ENCODE measurements around the gene CACNA1D.

Gene CACNA1D

GRCh38 chr3:53624061-53624857 is 129.8 kb downstream of the CACNA1D start:
- no peak for DNase-seq (ENCODE audit: extremely low read depth, low read depth)
- no peak for TF ChIP-seq CTCF (IDR thresholded peaks at IDR 0.05; ENCODE audit: low read depth, low read length, missing control alignments)

DNA sequence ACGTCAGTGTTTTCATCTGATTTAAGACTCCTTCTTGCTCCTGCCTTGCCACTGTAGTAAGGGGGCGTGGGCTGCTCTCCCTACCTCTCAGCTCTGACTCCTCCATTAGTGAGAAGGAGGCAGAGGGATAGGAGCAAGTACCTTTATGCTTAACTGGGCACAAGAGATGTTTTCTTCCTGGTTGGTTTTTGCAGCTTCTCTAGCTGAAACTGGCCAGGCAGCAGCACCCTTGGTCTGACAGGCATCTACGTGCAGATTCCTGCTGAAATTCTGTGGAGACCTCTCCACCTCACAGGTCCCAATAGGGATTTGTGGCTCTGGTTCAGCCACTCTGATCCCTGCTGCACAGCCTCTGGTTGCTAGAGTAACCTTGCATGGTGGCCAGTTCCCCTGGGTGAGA is 132.5 kb downstream of the CACNA1D start:
- TF ChIP-seq CTCF (IDR thresholded peaks at IDR 0.05; ENCODE audit: low read depth, low read length, missing control alignments): no peak
- DNase-seq (ENCODE audit: extremely low read depth, low read depth): no peak
- no peak overlapping the region for H3K4me3 ChIP-seq (replicated peaks; ENCODE audit: low read depth, low read length)

More at GRCh38 chr3:53624061-53624857, 129.8 kb downstream of the CACNA1D start:
- no peak overlapping the region for H3K4me3 ChIP-seq (replicated peaks; ENCODE audit: low read depth, low read length)

DNA sequence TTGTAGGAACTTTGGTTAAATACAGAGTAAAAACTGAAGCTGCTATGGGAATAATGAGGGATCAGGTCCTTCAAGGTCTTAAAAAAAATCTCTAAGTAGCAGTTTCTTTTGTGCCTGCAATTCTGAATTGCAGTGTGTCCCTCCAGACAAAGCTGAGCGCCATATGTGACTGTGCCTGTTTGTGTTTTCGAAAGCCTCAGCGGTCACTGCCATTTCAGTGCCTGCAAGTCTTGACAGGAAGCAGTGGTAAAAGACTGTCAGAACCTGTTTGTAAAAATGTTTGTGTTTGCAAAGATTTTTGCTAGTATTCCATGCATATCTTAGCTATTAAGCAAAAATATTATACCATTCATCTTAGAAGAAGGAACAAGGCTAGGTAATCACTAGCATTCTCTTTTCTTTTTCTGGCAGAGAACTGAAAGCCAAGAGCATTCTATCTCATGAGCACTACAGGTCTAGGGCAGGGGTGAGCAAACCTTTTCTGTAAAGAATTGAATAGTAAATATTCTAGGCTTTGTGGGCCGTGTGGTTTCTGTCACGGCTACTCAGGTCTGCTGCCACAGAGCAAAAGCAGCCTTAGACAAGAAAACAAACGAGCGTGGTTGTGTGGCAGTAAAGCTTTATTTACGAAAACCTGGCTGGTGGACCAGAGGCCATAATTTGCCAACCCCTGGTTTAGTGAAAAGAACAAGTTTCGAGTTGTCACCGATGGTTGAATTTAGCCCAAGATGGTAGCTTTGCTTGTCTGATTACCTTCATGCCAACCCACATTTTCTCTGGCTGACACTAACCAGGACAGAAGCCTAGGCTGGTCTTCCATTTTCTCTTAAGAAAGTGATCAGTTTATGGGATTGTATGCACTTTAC is 134.4 kb downstream of the CACNA1D start:
- no peak overlapping the region for H3K4me3 ChIP-seq (replicated peaks; ENCODE audit: low read depth, low read length)
- TF ChIP-seq CTCF (IDR thresholded peaks at IDR 0.05; ENCODE audit: low read depth, low read length, missing control alignments): no peak
- no peak for DNase-seq (ENCODE audit: extremely low read depth, low read depth)

- no peak for TF ChIP-seq CTCF (IDR thresholded peaks at IDR 0.05; ENCODE audit: low read depth, low read length, missing control alignments)
- no peak for DNase-seq (ENCODE audit: extremely low read depth, low read depth)
- H3K4me3 ChIP-seq (replicated peaks; ENCODE audit: low read depth, low read length): no peak overlapping the region
Measured at GRCh38 chr3:53629402-53629723, 135.0 kb downstream of the CACNA1D start.

DNA sequence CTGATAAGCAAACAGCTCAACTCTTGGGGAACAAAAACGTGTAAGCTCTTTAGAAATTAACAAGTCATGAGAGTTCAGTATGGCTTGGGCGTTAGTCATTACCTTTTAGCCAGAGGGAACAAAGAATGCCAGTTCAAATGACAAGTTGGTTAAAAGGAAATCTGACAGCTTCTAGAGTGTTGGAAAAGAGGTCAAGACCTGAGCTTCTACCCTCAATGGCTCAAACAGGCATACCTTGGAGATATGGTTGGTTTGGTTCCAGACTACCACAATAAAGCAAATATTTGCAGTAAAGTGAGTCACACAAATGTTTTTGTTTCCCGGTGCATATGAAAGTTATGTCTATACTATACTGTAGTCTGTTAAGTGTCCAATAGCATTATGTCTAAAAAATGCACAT is 136.1 kb downstream of the CACNA1D start:
- no peak for TF ChIP-seq CTCF (IDR thresholded peaks at IDR 0.05; ENCODE audit: low read depth, low read length, missing control alignments)
- no peak for DNase-seq (ENCODE audit: extremely low read depth, low read depth)
- no peak overlapping the region for H3K4me3 ChIP-seq (replicated peaks; ENCODE audit: low read depth, low read length)

GRCh38 chr3:53633197-53633787 is 138.9 kb downstream of the CACNA1D start:
- TF ChIP-seq CTCF (IDR thresholded peaks at IDR 0.05; ENCODE audit: low read depth, low read length, missing control alignments): no peak
- no peak for DNase-seq (ENCODE audit: extremely low read depth, low read depth)
- no peak overlapping the region for H3K4me3 ChIP-seq (replicated peaks; ENCODE audit: low read depth, low read length)
